Caco-2 (cell line): Measurements from ENCODE around the gene DKK2. TPM values are rescaled to one million over a fixed set of nuclear protein-coding genes. Genes with fewer than 3 reads are reported as not detected.

Experiments used
- Bru-seq: library from RNA; stranded (reverse); fragments of 400-500 nt; gene quantifications from one replicate; lab custom pipeline; 2021; lab: Mats Ljungman, UMichigan
- BruChase-seq, 2 experiments: library from RNA; stranded (reverse); fragments of 400-500 nt; gene quantifications; one replicate each; lab custom pipeline; 2021; lab: Mats Ljungman, UMichigan
- BruUV-seq: library from RNA; stranded (reverse); fragments of 400-500 nt; replicated peaks from 2 replicates; lab custom pipeline; 2021; lab: Mats Ljungman, UMichigan
- CTCF ChIA-PET: fragments of 300-600 bp; sonication (Branson Sonifier 250); formaldehyde crosslinking; loops from one replicate; lab custom pipeline; 2022; ENCODE audit warnings: antibody characterized with exemption; lab: Charles Lee
- POLR2A ChIA-PET: fragments of 300-600 bp; sonication (Branson Sonifier 250); formaldehyde crosslinking; loops from one replicate; lab custom pipeline; 2022; ENCODE audit warnings: antibody characterized with exemption; lab: Charles Lee
- DNase-seq, 2 experiments: peaks; one replicate each; pipeline versions ENCODE4 v3.0.0 to v3.0.0-alpha.2; 2020 to 2022
- H3K27me3 ChIP-seq: replicated peaks from 2 replicates; pipeline ENCODE4 v1.6.0; 2011; ENCODE audit warnings: low read length; ENCODE audit not compliant: control insufficient read depth, insufficient read depth
- H3K36me3 ChIP-seq: 2 replicates; pipeline ENCODE4 v1.5.1; 2011; ENCODE audit warnings: low read length; ENCODE audit not compliant: control insufficient read depth, insufficient read depth
- H3K4me1 ChIP-seq: fragments of 250-450 bp; sonication (Bioruptor Pico); 2 replicates; pipeline ENCODE4 v1.5.1; 2020; ENCODE audit warnings: mild to moderate bottlenecking
- H3K4me3 ChIP-seq: 2 replicates; pipeline ENCODE4 v1.5.1; 2011; ENCODE audit warnings: low read depth, mild to moderate bottlenecking, control low read depth, low read length
- H3K9me3 ChIP-seq: fragments of 250-450 bp; sonication (Bioruptor Pico); 2 replicates; pipeline ENCODE4 v1.5.1; 2020; ENCODE audit warnings: mild to moderate bottlenecking, moderate library complexity
- H3K27ac Mint-ChIP-seq: one replicate; pipeline ENCODE4 v1.8.0; 2022; ENCODE audit warnings: mixed read lengths; ENCODE audit not compliant: unreplicated experiment
- H3K27me3 Mint-ChIP-seq: one replicate; pipeline ENCODE4 v1.8.0; 2022; ENCODE audit warnings: mixed read lengths; ENCODE audit not compliant: insufficient read depth, unreplicated experiment
- H3K36me3 Mint-ChIP-seq: one replicate; pipeline ENCODE4 v1.8.0; 2022; ENCODE audit warnings: mild to moderate bottlenecking, mixed read lengths; ENCODE audit not compliant: insufficient read depth, unreplicated experiment
- H3K4me1 Mint-ChIP-seq: one replicate; pipeline ENCODE4 v1.8.0; 2022; ENCODE audit warnings: low read depth, mixed read lengths; ENCODE audit not compliant: unreplicated experiment
- H3K4me3 Mint-ChIP-seq: one replicate; pipeline ENCODE4 v1.8.0; 2022; ENCODE audit warnings: mild to moderate bottlenecking, moderate library complexity, mixed read lengths; ENCODE audit not compliant: unreplicated experiment
- H3K9me3 Mint-ChIP-seq: one replicate; pipeline ENCODE4 v1.8.0; 2022; ENCODE audit warnings: mixed read lengths; ENCODE audit not compliant: unreplicated experiment
- intact Hi-C: fragments of 100-400 bp; cut with micrococcal nuclease; formaldehyde crosslinking; loops from one replicate; pipeline ENCODE4 v1.10.0; 2022; ENCODE audit not compliant: unreplicated experiment
- long read RNA-seq: library from polyadenylated mRNA; stranded (forward); transcript quantifications from one replicate; pipeline ENCODE4 v2.0.0, GENCODE V29; 2022
- total RNA-seq: library from RNA; stranded (reverse); gene quantifications from 2 replicates; pipeline ENCODE4 v1.2.3, GENCODE V29; 2022
- TF ChIP-seq, protein P1 (sequence below), 2 experiments: fragments of 200-600 bp in 1 of 2; IDR thresholded peaks; 1 replicate in 1 of 2; 2 replicates in 1 of 2; pipeline versions ENCODE4 v1.5.1 to v1.8.0; 2011 to 2022; ENCODE audit warnings: antibody characterized with exemption in 1 of 2, control low read depth in 1 of 2, inconsistent platforms in 1 of 2, low read depth in 1 of 2, low read length in 1 of 2, mild to moderate bottlenecking in 1 of 2, moderate library complexity in 1 of 2; ENCODE audit not compliant: insufficient read depth in 1 of 2, severe bottlenecking in 1 of 2, unreplicated experiment in 1 of 2

DKK2 gene, protein sequence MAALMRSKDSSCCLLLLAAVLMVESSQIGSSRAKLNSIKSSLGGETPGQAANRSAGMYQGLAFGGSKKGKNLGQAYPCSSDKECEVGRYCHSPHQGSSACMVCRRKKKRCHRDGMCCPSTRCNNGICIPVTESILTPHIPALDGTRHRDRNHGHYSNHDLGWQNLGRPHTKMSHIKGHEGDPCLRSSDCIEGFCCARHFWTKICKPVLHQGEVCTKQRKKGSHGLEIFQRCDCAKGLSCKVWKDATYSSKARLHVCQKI
- total RNA-seq, result not detected in 2 replicates
- percentile 17 among the genes with signal in this experiment for Bru-seq, nascent RNA
- percentile 20 among the genes with signal in this experiment for BruChase-seq, experiment 1, labeled RNA remaining after a 2-hour chase
- percentile 16 among the genes with signal in this experiment for BruChase-seq, experiment 2, labeled RNA remaining after a 6-hour chase
- long read RNA-seq, result 0 reads

DNA sequence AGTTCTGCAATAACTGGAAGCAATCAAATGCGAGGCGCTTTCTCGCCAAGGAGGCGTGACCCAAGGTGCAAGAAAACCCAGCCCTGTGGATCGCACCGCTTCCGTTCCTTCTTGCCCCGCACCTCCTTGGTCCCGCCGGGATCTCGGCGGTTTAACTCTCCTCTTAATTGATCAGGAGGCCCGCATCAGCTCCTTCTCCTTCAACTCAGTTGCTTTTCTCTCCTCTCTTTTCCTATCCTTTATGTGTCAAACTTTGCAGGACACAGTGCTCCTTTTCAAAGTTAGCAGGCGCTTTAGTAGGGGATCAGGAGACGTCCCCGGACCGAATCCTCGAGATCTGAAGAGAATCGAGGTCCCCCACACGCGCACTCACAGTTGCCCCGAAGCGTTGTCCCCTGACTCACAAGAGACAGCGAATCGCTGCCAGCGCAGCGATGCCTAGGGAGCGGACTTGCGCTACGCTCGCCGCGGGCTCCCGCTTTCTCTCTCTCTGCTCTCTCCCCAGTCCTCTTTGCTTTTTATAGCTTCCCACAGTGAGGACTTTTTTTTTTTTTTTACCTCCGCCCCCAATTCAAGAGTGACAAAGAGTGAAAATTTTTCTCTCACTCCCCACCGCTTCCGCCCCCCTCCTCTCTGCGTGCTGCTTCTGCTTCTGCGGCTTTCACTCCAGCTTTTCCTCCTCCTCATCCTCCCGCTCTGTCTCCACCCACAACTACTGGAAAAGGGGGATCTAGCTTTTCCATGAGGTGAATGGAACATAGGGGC is at the start of gene DKK2:
Gene DKK2 (minus strand): TSS at position 495 of the 765 bp plus-strand sequence. CDS start 722 bp downstream, outside the sequence.
- POLR2A ChIA-PET, result no interaction called here
- no peak for DNase-seq
- Histone ChIP-seq H3K4me1 (no peaks in the 10 kb centered on the region), H3K36me3 (no peaks in the 10 kb centered on the region), H3K27me3 (no peaks in the 10 kb centered on the region), H3K9me3 (no peaks in the 10 kb centered on the region), H3K4me3 (no peak within 1 kb of the TSS)
- H3K4me3 Mint-ChIP-seq, result no peak within 1 kb of the TSS
- H3K27ac Mint-ChIP-seq, result no peak within 1 kb of the TSS
- BruUV-seq, result no TSS peak
- intact Hi-C loops, result no loop called here
- H3K27me3 Mint-ChIP-seq, result peaks cover 9% of the 10 kb centered on the region
- no peaks in the 10 kb centered on the region for H3K36me3 Mint-ChIP-seq
- peaks cover 10% of the 10 kb centered on the region for H3K9me3 Mint-ChIP-seq
- TF ChIP-seq, protein P1, sequence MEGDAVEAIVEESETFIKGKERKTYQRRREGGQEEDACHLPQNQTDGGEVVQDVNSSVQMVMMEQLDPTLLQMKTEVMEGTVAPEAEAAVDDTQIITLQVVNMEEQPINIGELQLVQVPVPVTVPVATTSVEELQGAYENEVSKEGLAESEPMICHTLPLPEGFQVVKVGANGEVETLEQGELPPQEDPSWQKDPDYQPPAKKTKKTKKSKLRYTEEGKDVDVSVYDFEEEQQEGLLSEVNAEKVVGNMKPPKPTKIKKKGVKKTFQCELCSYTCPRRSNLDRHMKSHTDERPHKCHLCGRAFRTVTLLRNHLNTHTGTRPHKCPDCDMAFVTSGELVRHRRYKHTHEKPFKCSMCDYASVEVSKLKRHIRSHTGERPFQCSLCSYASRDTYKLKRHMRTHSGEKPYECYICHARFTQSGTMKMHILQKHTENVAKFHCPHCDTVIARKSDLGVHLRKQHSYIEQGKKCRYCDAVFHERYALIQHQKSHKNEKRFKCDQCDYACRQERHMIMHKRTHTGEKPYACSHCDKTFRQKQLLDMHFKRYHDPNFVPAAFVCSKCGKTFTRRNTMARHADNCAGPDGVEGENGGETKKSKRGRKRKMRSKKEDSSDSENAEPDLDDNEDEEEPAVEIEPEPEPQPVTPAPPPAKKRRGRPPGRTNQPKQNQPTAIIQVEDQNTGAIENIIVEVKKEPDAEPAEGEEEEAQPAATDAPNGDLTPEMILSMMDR (IDR thresholded peaks at IDR 0.05; ENCODE audit: insufficient read depth in 1 of 2, low read depth in 1 of 2, low read length in 1 of 2, severe bottlenecking in 1 of 2, unreplicated experiment in 1 of 2), result no peak
- CTCF ChIA-PET, result no interaction called here
- H3K4me1 Mint-ChIP-seq, result no peaks in the 10 kb centered on the region

DNA sequence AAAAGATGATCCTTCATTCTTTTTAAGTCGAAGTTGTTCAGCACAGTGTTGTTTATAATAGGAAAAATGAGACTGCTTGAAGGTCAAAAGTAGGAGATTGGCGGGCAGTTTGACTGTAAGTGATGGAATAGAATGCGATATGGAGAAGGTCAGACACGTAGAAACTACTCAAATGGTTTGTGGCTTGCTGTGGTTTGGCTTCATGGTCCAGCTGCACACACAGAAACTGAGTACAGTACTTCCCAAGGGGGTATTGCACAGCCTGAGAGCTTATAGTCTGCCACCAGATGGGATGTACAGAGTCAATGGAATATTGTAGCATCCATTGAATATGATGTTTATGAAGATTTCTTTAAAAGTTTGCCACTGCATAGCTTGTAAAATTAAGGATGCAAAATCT is 41.1 kb upstream of the DKK2 start:
- no TSS peak for BruUV-seq
- Mint-ChIP-seq H3K27ac (no peak overlapping the region), H3K4me1 (no peaks in the 10 kb centered on the region), H3K36me3 (no peaks in the 10 kb centered on the region), H3K9me3 (no peaks in the 10 kb centered on the region), H3K27me3 (no peaks in the 10 kb centered on the region), H3K4me3 (no peak overlapping the region)
- intact Hi-C loops, result no loop called here
- POLR2A ChIA-PET, result no interaction called here
- DNase-seq, result no peak
- TF ChIP-seq, protein P1 (IDR thresholded peaks at IDR 0.05; ENCODE audit: insufficient read depth in 1 of 2, low read depth in 1 of 2, low read length in 1 of 2, severe bottlenecking in 1 of 2, unreplicated experiment in 1 of 2), result no peak
- H3K4me1 ChIP-seq, result no peaks in the 10 kb centered on the region
- H3K36me3 ChIP-seq, result no peaks in the 10 kb centered on the region
- H3K27me3 ChIP-seq, result no peaks in the 10 kb centered on the region
- H3K9me3 ChIP-seq, result no peaks in the 10 kb centered on the region
- H3K4me3 ChIP-seq, result no peak overlapping the region
- CTCF ChIA-PET, result no interaction called here
